HepG2 (cell line): ENCODE results near the gene PCBP1. TPM values are rescaled to one million over a fixed set of nuclear protein-coding genes. Genes with fewer than 3 reads are reported as not detected.

Experiments used
- ASH2L ChIP-seq: fragments of 300-600, 200-600 bp; sonication (generic); IDR thresholded peaks from 2 replicates; pipeline ENCODE4 v1.7.0; 2017; ENCODE audit warnings: low read depth, mild to moderate bottlenecking, moderate library complexity, mixed read lengths, low read length; ENCODE audit not compliant: insufficient read length
- ELF1 ChIP-seq: sonication (generic); formaldehyde crosslinking; IDR thresholded peaks from 2 replicates; pipeline ENCODE4 v1.4.0; 2020; ENCODE audit warnings: missing genetic modification reagents
- FOXP4 ChIP-seq: sonication (generic); formaldehyde crosslinking; IDR thresholded peaks from 2 replicates; pipeline ENCODE4 v1.4.0; 2020; ENCODE audit warnings: missing genetic modification reagents
- GTF2F1 ChIP-seq: fragments of 150-350 bp; IDR thresholded peaks from 2 replicates; pipeline ENCODE4 v1.6.1; 2014; ENCODE audit warnings: low read length
- ISL2 ChIP-seq: sonication (generic); formaldehyde crosslinking; IDR thresholded peaks from 2 replicates; pipeline ENCODE4 v1.5.0; 2020; ENCODE audit warnings: missing genetic modification reagents
- JUN ChIP-seq: sonication (generic); formaldehyde crosslinking; IDR thresholded peaks from 2 replicates; pipeline ENCODE4 v1.4.0; 2020; ENCODE audit warnings: mild to moderate bottlenecking, missing genetic modification reagents
- KDM5B ChIP-seq: sonication (generic); formaldehyde crosslinking; IDR thresholded peaks from 2 replicates; pipeline ENCODE4 v1.4.0; 2020; ENCODE audit warnings: missing genetic modification reagents, mild to moderate bottlenecking, borderline replicate concordance
- POLR2G ChIP-seq: fragments of 200-400 bp; formaldehyde crosslinking; IDR thresholded peaks from 2 replicates; pipeline ENCODE4 v1.6.1; 2018; ENCODE audit warnings: mild to moderate bottlenecking, low read depth, low read length, moderate library complexity
- RELA ChIP-seq: sonication (generic); formaldehyde crosslinking; IDR thresholded peaks from 2 replicates; pipeline ENCODE4 v1.4.0; 2020; ENCODE audit warnings: missing genetic modification reagents
- SIX1 ChIP-seq: sonication (generic); formaldehyde crosslinking; IDR thresholded peaks from 2 replicates; pipeline ENCODE4 v1.4.0; 2020; ENCODE audit warnings: missing genetic modification reagents, borderline replicate concordance
- SOX6 ChIP-seq, 2 experiments: fragments of 450-650 bp in 1 of 2; sonication (generic) in 1 of 2; formaldehyde crosslinking in 1 of 2; IDR thresholded peaks; 2 replicates each; pipeline versions ENCODE4 v1.4.0 to v1.6.1; 2017 to 2020; ENCODE audit warnings: antibody characterized with exemption in 1 of 2, mild to moderate bottlenecking in 1 of 2, missing genetic modification reagents in 1 of 2
- SP5 ChIP-seq: IDR thresholded peaks from 2 replicates; pipeline ENCODE4 v1.6.1; 2016; ENCODE audit warnings: low read depth, borderline replicate concordance
- TCF12 ChIP-seq, 2 experiments: fragments of 450-650 bp in 1 of 2; sonication (generic) in 1 of 2; formaldehyde crosslinking in 1 of 2; IDR thresholded peaks; 2 replicates each; pipeline versions ENCODE4 v1.6.1 to v1.8.0; 2017 to 2022; ENCODE audit warnings: antibody characterized with exemption in 1 of 2, mild to moderate bottlenecking in 1 of 2, missing genetic modification reagents in 1 of 2, moderate library complexity in 1 of 2
- TGIF2 ChIP-seq: IDR thresholded peaks from 2 replicates; pipeline ENCODE4 v1.6.1; 2016; ENCODE audit warnings: control low read depth, missing compliant biosample characterization
- TMF1 ChIP-seq: sonication (generic); formaldehyde crosslinking; IDR thresholded peaks from 2 replicates; pipeline ENCODE4 v1.8.1; 2022; ENCODE audit warnings: low read depth, missing genetic modification reagents
- UBTF ChIP-seq: sonication (generic); formaldehyde crosslinking; IDR thresholded peaks from 2 replicates; pipeline ENCODE4 v1.4.0; 2020; ENCODE audit warnings: mild to moderate bottlenecking, missing genetic modification reagents
- ZNF230 ChIP-seq: sonication (generic); formaldehyde crosslinking; IDR thresholded peaks from 2 replicates; pipeline ENCODE4 v1.4.0; 2020; ENCODE audit warnings: mild to moderate bottlenecking, missing genetic modification reagents
- ZNF644 ChIP-seq: IDR thresholded peaks from 2 replicates; pipeline ENCODE4 v1.6.1; 2016; ENCODE audit warnings: low read depth
- ZNF766 ChIP-seq: sonication (generic); formaldehyde crosslinking; IDR thresholded peaks from 2 replicates; pipeline ENCODE4 v1.5.0; 2020; ENCODE audit warnings: missing genetic modification reagents, borderline replicate concordance
- ZNF788 ChIP-seq: sonication (generic); formaldehyde crosslinking; IDR thresholded peaks from 2 replicates; pipeline ENCODE4 v1.5.0; 2020; ENCODE audit warnings: mild to moderate bottlenecking, missing genetic modification reagents, borderline replicate concordance
- polyA plus RNA-seq, 8 experiments: library from polyadenylated mRNA; depleted of rRNA in 3 of 8; stranded (reverse) in 7 of 8; unstranded in 1 of 8; fragments of >200 nt; fragmentation: Illumina TruSeq in 4 of 8; extraction: Trizol in 4 of 8; gene quantifications; 2 replicates each; pipeline versions ENCODE4 v1.2.1 to v1.2.3, GENCODE V29; 2011 to 2016; ENCODE audit warnings: low read depth in 4 of 8, missing spikeins in 1 of 8, mixed read lengths in 1 of 8; ENCODE audit not compliant: insufficient read depth in 1 of 8
- total RNA-seq, 5 experiments: library from RNA; depleted of rRNA; stranded (reverse); fragments of >200 nt; fragmentation: Illumina TruSeq; extraction: Trizol; gene quantifications; 2 replicates each; pipeline ENCODE4 v1.2.3, GENCODE V29; 2016; ENCODE audit warnings: low read depth in 1 of 5
- TF ChIP-seq, protein P1 (sequence below), 2 experiments: IDR thresholded peaks; 2 replicates each; pipeline ENCODE4 v1.6.1; 2011 to 2012; ENCODE audit warnings: low read length in 2 of 2, borderline replicate concordance in 1 of 2, low read depth in 1 of 2, mild to moderate bottlenecking in 1 of 2, moderate library complexity in 1 of 2

PCBP1 gene
- total and polyA plus RNA-seq, 2 of the 13 experiments (the other 11 are each of a cell fraction or from before 2014, with no cell fraction given): 32.0 to 137 TPM

GRCh38 chr2:70089220-70089982 is 2.1 kb downstream of the PCBP1 start (continued):
- no peak for TF ChIP-seq FOXP4 (CRISPR knock-in tag)
- no peak for TF ChIP-seq ZNF788
- TF ChIP-seq SOX6 (IDR thresholded peaks at IDR 0.05): no peak
- TF ChIP-seq SOX6 (CRISPR knock-in tag; IDR thresholded peaks at IDR 0.05): peak; percentile 59
- 0 out of 2 replicates have a peak, but pooled peaks have one; percentile 12 for TF ChIP-seq TMF1 (CRISPR knock-in tag)
- TF ChIP-seq ZNF230 (CRISPR knock-in tag): 0 out of 2 replicates have a peak, but pooled peaks have one; percentile 16
- TF ChIP-seq ASH2L: peak; percentile 35
- 0 out of 2 replicates have a peak, but pooled peaks have one; percentile 25 for TF ChIP-seq SP5 (CRISPR knock-in tag)
- TF ChIP-seq ZNF644: 0 out of 2 replicates have a peak, but pooled peaks have one; percentile 42
- TF ChIP-seq, protein P1, sequence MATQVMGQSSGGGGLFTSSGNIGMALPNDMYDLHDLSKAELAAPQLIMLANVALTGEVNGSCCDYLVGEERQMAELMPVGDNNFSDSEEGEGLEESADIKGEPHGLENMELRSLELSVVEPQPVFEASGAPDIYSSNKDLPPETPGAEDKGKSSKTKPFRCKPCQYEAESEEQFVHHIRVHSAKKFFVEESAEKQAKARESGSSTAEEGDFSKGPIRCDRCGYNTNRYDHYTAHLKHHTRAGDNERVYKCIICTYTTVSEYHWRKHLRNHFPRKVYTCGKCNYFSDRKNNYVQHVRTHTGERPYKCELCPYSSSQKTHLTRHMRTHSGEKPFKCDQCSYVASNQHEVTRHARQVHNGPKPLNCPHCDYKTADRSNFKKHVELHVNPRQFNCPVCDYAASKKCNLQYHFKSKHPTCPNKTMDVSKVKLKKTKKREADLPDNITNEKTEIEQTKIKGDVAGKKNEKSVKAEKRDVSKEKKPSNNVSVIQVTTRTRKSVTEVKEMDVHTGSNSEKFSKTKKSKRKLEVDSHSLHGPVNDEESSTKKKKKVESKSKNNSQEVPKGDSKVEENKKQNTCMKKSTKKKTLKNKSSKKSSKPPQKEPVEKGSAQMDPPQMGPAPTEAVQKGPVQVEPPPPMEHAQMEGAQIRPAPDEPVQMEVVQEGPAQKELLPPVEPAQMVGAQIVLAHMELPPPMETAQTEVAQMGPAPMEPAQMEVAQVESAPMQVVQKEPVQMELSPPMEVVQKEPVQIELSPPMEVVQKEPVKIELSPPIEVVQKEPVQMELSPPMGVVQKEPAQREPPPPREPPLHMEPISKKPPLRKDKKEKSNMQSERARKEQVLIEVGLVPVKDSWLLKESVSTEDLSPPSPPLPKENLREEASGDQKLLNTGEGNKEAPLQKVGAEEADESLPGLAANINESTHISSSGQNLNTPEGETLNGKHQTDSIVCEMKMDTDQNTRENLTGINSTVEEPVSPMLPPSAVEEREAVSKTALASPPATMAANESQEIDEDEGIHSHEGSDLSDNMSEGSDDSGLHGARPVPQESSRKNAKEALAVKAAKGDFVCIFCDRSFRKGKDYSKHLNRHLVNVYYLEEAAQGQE (IDR thresholded peaks at IDR 0.05; ENCODE audit: borderline replicate concordance in 1 of 2, low read depth in 1 of 2, low read length in 2 of 2): peak in 1 of 2 experiments; percentile 31; a peak in 1 of 4 replicates
- no peak for TF ChIP-seq UBTF (CRISPR knock-in tag)
- TF ChIP-seq ISL2 (CRISPR knock-in tag): 0 out of 2 replicates have a peak, but pooled peaks have one; percentile 19
- TF ChIP-seq SIX1 (CRISPR knock-in tag): 0 out of 2 replicates have a peak, but pooled peaks have one; percentile 7
- peak; percentile 78 for TF ChIP-seq TGIF2 (CRISPR knock-in tag)
- TF ChIP-seq KDM5B (CRISPR knock-in tag): peak; percentile 64; the same call in 1 of the 2 replicates
- no peak for TF ChIP-seq TCF12 (IDR thresholded peaks at IDR 0.05)
- TF ChIP-seq TCF12 (CRISPR knock-in tag; IDR thresholded peaks at IDR 0.05): no peak; the same call in 1 of the 2 replicates
- TF ChIP-seq RELA (CRISPR knock-in tag): no peak
- no peak for TF ChIP-seq GTF2F1
- TF ChIP-seq ZNF766 (CRISPR knock-in tag): no peak
- 0 out of 2 replicates have a peak, but pooled peaks have one; percentile 19 for TF ChIP-seq ELF1 (CRISPR knock-in tag)
- no peak for TF ChIP-seq JUN
- peak; percentile 78 for TF ChIP-seq POLR2G
